Trophoblast cell (in vitro differentiated cells and primary cell): ENCODE results near the gene LIPC.
A peak's percentile ranks its signal among the peaks of the same experiment; 100 is the strongest.

Source experiments
- DNase-seq, 2 donors: peaks; one replicate each; pipeline ENCODE4 v3.0.0-alpha.2; 2016
- H2AFZ ChIP-seq: 2 replicates; pipeline ENCODE4 v1.6.1; 2013; ENCODE audit warnings: low read length, moderate library complexity, mild to moderate bottlenecking; ENCODE audit not compliant: insufficient read depth, poor library complexity
- H2AK5ac ChIP-seq: 2 replicates; pipeline ENCODE4 v1.6.1; 2013; ENCODE audit warnings: mild to moderate bottlenecking, low read length
- H2BK120ac ChIP-seq: 2 replicates; pipeline ENCODE4 v1.6.1; 2013; ENCODE audit warnings: low read length, mild to moderate bottlenecking, moderate library complexity; ENCODE audit not compliant: insufficient read depth, poor library complexity
- H2BK12ac ChIP-seq: 2 replicates; pipeline ENCODE4 v1.6.1; 2013; ENCODE audit warnings: mild to moderate bottlenecking, low read length, moderate library complexity
- H2BK5ac ChIP-seq: 2 replicates; pipeline ENCODE4 v1.6.1; 2013; ENCODE audit warnings: low read length, low read depth, moderate library complexity, mild to moderate bottlenecking; ENCODE audit not compliant: poor library complexity
- H3K14ac ChIP-seq: 2 replicates; pipeline ENCODE4 v1.6.1; 2013; ENCODE audit warnings: mild to moderate bottlenecking, low read length
- H3K18ac ChIP-seq: 2 replicates; pipeline ENCODE4 v1.6.1; 2013; ENCODE audit warnings: mild to moderate bottlenecking, low read length
- H3K23ac ChIP-seq: 2 replicates; pipeline ENCODE4 v1.6.1; 2013; ENCODE audit warnings: low read length
- H3K27ac ChIP-seq: 2 replicates; pipeline ENCODE4 v1.5.1; 2013; ENCODE audit warnings: low read depth, mild to moderate bottlenecking, inconsistent platforms, low read length, moderate library complexity
- H3K27me3 ChIP-seq: 2 replicates; pipeline ENCODE4 v1.6.1; 2013; ENCODE audit warnings: inconsistent platforms, mild to moderate bottlenecking, low read length, moderate library complexity; ENCODE audit not compliant: insufficient read depth
- H3K36me3 ChIP-seq, 2 experiments: 1 replicate in 1 of 2; 2 replicates in 1 of 2; pipeline ENCODE4 v1.6.1; 2013; ENCODE audit warnings: low read length in 2 of 2, mild to moderate bottlenecking in 2 of 2, moderate library complexity in 1 of 2; ENCODE audit not compliant: insufficient read depth in 2 of 2, control insufficient read depth in 1 of 2
- H3K4ac ChIP-seq: 2 replicates; pipeline ENCODE4 v1.6.1; 2013; ENCODE audit warnings: low read depth, mild to moderate bottlenecking, low read length, moderate library complexity
- H3K4me1 ChIP-seq, 2 experiments: 1 replicate in 1 of 2; 2 replicates in 1 of 2; pipeline ENCODE4 v1.6.1; 2013; ENCODE audit warnings: low read length in 2 of 2, mild to moderate bottlenecking in 2 of 2, moderate library complexity in 1 of 2; ENCODE audit not compliant: insufficient read depth in 2 of 2, control insufficient read depth in 1 of 2
- H3K4me2 ChIP-seq: 2 replicates; pipeline ENCODE4 v1.6.1; 2013; ENCODE audit warnings: inconsistent platforms, mild to moderate bottlenecking, low read length, moderate library complexity
- H3K4me3 ChIP-seq: 2 replicates; pipeline ENCODE4 v1.5.1; 2013; ENCODE audit warnings: mild to moderate bottlenecking, low read depth, low read length, inconsistent platforms
- H3K79me1 ChIP-seq: one replicate; pipeline ENCODE4 v1.6.1; 2013; ENCODE audit warnings: low read length
- H3K79me2 ChIP-seq: 2 replicates; pipeline ENCODE4 v1.6.1; 2013; ENCODE audit warnings: low read length, mild to moderate bottlenecking; ENCODE audit not compliant: control insufficient read depth, insufficient read depth, poor library complexity
- H3K9ac ChIP-seq: 2 replicates; pipeline ENCODE4 v1.6.1; 2013; ENCODE audit warnings: mild to moderate bottlenecking, low read length
- H3K9me3 ChIP-seq: 2 replicates; pipeline ENCODE4 v1.6.1; 2013; ENCODE audit warnings: low read depth, mild to moderate bottlenecking, control low read depth, inconsistent platforms, low read length; ENCODE audit not compliant: insufficient read depth
- H4K12ac ChIP-seq: 2 replicates; pipeline ENCODE4 v1.6.1; 2013; ENCODE audit warnings: low read depth, mild to moderate bottlenecking, low read length, moderate library complexity
- H4K8ac ChIP-seq: 2 replicates; pipeline ENCODE4 v1.6.1; 2013; ENCODE audit warnings: low read depth, mild to moderate bottlenecking, low read length, moderate library complexity
- H4K91ac ChIP-seq: one replicate; pipeline ENCODE4 v1.6.1; 2013; ENCODE audit warnings: low read depth, mild to moderate bottlenecking, low read length, moderate library complexity
- WGBS: extraction: QIAGEN DNeasy Blood & Tissue Kit; methylation state at CpG from one replicate; pipeline ENCODE4 v1.1.7; 2013; ENCODE audit warnings: missing lambda C conversion rate; ENCODE audit not compliant: insufficient read length, insufficient coverage; ENCODE audit errors: extremely low coverage; 5-methylcytosine and 5-hydroxymethylcytosine counted together

Gene LIPC

GRCh38 chr15:58526647-58527192 lies 94.9 kb downstream of the LIPC start:
- H2AFZ ChIP-seq: no peak overlapping the region
- DNase-seq: no peak
- peak overlapping the region; percentile 49 for H2BK120ac ChIP-seq
- no peak overlapping the region for H3K4ac ChIP-seq
- no peak overlapping the region for H3K4me2 ChIP-seq
- H3K79me2 ChIP-seq: peaks cover 2% of the 10 kb centered on the region
- no peaks in the 10 kb centered on the region for H3K9me3 ChIP-seq
- H3K4me3 ChIP-seq: no peak overlapping the region
- H3K14ac ChIP-seq: peak overlapping the region; percentile 33
- no peak overlapping the region for H4K8ac ChIP-seq
- H4K12ac ChIP-seq: no peak overlapping the region
- H3K4me1 ChIP-seq: peaks cover 17 to 18% of the 10 kb centered on the region in 2 experiments
- H3K23ac ChIP-seq: no peak overlapping the region
- WGBS: no CpG with 5 or more reads among the region's 7 CpGs
- no peak overlapping the region for H3K27ac ChIP-seq
- no peak overlapping the region for H3K18ac ChIP-seq
- H2BK12ac ChIP-seq: peak overlapping the region; percentile 68
- H3K79me1 ChIP-seq: peaks cover 22% of the 10 kb centered on the region
- peak overlapping the region; percentile 76 for H2AK5ac ChIP-seq
- no peak overlapping the region for H3K9ac ChIP-seq
- H2BK5ac ChIP-seq: no peak overlapping the region
- H3K27me3 ChIP-seq: no peaks in the 10 kb centered on the region
- no peak overlapping the region for H4K91ac ChIP-seq
- H3K36me3 ChIP-seq: no peaks in the 10 kb centered on the region

DNA sequence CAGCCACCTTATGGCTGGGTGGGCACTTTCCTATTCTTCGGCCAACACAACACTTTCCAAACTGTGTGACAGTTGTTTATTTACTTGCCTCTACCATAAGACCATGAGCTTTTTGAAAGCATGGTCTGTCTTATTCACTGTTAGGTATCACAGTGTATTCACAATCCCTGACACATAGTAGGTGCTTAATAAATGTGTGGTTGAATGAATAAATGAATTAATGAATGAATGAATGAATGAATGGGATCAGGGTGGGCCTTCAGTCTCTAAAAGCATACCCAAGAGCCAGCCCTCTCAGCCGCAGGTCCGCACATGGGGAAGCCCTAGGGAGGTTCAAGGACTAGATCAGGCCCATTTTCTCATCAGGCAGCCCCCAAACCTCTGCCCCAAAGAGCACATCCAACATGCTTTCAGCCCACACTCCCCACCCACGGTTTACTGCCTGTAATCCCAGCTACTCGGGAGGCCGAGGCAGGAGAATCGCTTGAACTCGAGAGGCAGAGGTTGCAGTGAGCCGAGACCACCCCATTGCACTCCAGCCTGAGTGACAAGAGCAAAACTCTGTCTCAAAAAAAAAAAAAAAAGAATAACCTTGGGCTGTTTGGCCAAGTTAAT lies 95.9 kb downstream of the LIPC start:
- no peaks in the 10 kb centered on the region for H3K79me2 ChIP-seq
- H2AK5ac ChIP-seq: peak overlapping the region; percentile 66
- WGBS: no CpG with 5 or more reads among the region's 9 CpGs
- H3K14ac ChIP-seq: peak overlapping the region; percentile 71
- peak overlapping the region; percentile 84 for H2BK120ac ChIP-seq
- no peak overlapping the region for H3K23ac ChIP-seq
- H3K4me2 ChIP-seq: no peak overlapping the region
- peak overlapping the region; percentile 62 for H3K18ac ChIP-seq
- H4K91ac ChIP-seq: peak overlapping the region; percentile 89
- H3K4me1 ChIP-seq: peaks cover 9 to 10% of the 10 kb centered on the region in 2 experiments
- no peaks in the 10 kb centered on the region for H3K27me3 ChIP-seq
- DNase-seq: no peak
- H2AFZ ChIP-seq: peak overlapping the region; percentile 68
- H3K79me1 ChIP-seq: peaks cover 14% of the 10 kb centered on the region
- H3K9me3 ChIP-seq: no peaks in the 10 kb centered on the region
- H3K36me3 ChIP-seq: no peaks in the 10 kb centered on the region
- peak overlapping the region; percentile 44 for H3K4ac ChIP-seq
- H4K8ac ChIP-seq: peak overlapping the region; percentile 45
- peak overlapping the region; percentile 84 for H2BK12ac ChIP-seq
- no peak overlapping the region for H3K9ac ChIP-seq
- no peak overlapping the region for H4K12ac ChIP-seq
- H3K27ac ChIP-seq: peak overlapping the region; percentile 39
- H2BK5ac ChIP-seq: peak overlapping the region; percentile 71
- no peak overlapping the region for H3K4me3 ChIP-seq

DNA sequence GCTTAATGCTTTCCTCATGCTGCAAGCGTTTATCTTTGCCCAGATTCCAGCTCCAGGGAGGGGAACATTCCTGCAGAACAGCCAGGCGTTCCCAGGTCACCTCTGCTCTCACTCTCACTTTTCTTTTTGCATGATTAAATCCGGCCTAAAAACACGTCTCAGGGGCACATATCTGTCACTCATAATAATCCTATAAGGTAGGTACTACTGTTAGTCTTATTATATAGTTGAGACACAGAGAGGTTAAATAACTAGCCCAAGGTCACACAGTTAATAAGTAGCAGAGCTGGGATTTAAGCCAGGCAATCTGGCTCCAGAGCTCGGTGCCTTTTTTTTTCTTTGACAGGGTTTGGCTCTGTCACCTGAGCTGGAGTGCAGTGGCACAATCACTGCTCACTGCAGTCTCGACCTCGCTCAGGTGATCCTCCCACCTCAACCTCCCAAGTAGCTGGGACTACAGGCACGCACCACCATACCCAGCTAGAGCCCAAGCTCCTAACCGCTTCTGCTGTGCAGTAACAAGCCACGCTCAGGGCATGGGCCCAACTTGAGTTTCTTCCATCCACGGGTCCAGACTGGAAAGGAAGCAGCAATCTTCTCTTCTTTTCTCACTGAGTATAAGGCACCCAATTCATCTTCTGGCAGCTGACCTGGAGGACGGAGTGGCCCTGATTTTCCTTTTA lies 96.5 kb downstream of the LIPC start:
- H3K4ac ChIP-seq: no peak overlapping the region
- H4K8ac ChIP-seq: peak overlapping the region; percentile 10
- no peaks in the 10 kb centered on the region for H3K27me3 ChIP-seq
- WGBS: no CpG with 5 or more reads among the region's 12 CpGs
- no peak overlapping the region for H3K4me2 ChIP-seq
- no peaks in the 10 kb centered on the region for H3K79me2 ChIP-seq
- H4K12ac ChIP-seq: no peak overlapping the region
- no peak overlapping the region for H3K23ac ChIP-seq
- H3K4me3 ChIP-seq: no peak overlapping the region
- H4K91ac ChIP-seq: peak overlapping the region; percentile 17
- H3K79me1 ChIP-seq: peaks cover 10% of the 10 kb centered on the region
- peak overlapping the region; percentile 52 for H2BK12ac ChIP-seq
- H3K36me3 ChIP-seq: no peaks in the 10 kb centered on the region
- peak overlapping the region; percentile 41 for H2BK5ac ChIP-seq
- peaks cover 8 to 9% of the 10 kb centered on the region in 2 experiments for H3K4me1 ChIP-seq
- H2BK120ac ChIP-seq: peak overlapping the region; percentile 1
- peak overlapping the region; percentile 57 for H2AK5ac ChIP-seq
- peak overlapping the region; percentile 39 for H3K27ac ChIP-seq
- H2AFZ ChIP-seq: no peak overlapping the region
- H3K9me3 ChIP-seq: no peaks in the 10 kb centered on the region
- H3K18ac ChIP-seq: peak overlapping the region; percentile 37
- DNase-seq: peak; percentile 56 to 78
- H3K9ac ChIP-seq: no peak overlapping the region
- H3K14ac ChIP-seq: peak overlapping the region; percentile 9

DNA sequence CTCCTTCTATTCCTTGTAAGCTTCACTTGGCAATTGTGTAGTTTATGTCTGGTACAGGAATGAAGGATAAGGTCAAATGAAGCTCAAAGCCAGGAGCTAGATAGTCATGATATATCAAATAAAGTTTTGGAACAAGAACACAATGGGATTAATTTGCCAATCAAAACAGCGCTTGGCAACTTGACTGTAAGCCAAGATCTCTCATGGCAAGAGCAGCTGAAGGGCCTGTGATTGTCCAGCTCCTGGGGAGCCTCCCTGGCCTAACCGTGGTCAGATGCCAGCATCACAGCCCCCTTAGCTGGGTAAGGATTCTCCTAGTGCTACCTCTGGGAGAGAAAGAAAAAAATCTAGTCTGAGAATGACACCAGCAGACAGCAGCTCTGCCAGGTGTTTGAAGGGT lies 97.2 kb downstream of the LIPC start:
- H3K4ac ChIP-seq: no peak overlapping the region
- DNase-seq: no peak
- no peak overlapping the region for H4K12ac ChIP-seq
- H3K27me3 ChIP-seq: no peaks in the 10 kb centered on the region
- WGBS: no CpG with 5 or more reads among the region's 2 CpGs
- H2BK120ac ChIP-seq: peak overlapping the region; percentile 14
- H3K4me2 ChIP-seq: no peak overlapping the region
- H4K8ac ChIP-seq: no peak overlapping the region
- H2BK12ac ChIP-seq: no peak overlapping the region
- no peak overlapping the region for H3K9ac ChIP-seq
- no peak overlapping the region for H3K27ac ChIP-seq
- peak overlapping the region; percentile 9 for H3K14ac ChIP-seq
- H3K23ac ChIP-seq: no peak overlapping the region
- no peak overlapping the region for H2AFZ ChIP-seq
- peak overlapping the region; percentile 37 for H4K91ac ChIP-seq
- no peaks in the 10 kb centered on the region for H3K9me3 ChIP-seq
- H3K36me3 ChIP-seq: no peaks in the 10 kb centered on the region
- H2AK5ac ChIP-seq: no peak overlapping the region
- peaks cover 9% of the 10 kb centered on the region for H3K79me1 ChIP-seq
- H2BK5ac ChIP-seq: no peak overlapping the region
- no peak overlapping the region for H3K18ac ChIP-seq
- H3K79me2 ChIP-seq: no peaks in the 10 kb centered on the region
- H3K4me3 ChIP-seq: no peak overlapping the region
- peaks cover 8 to 9% of the 10 kb centered on the region in 2 experiments for H3K4me1 ChIP-seq
